K562 (cell line): Measurements from ENCODE around the gene PHF5A. TPM values are rescaled to one million over a fixed set of nuclear protein-coding genes. Genes with fewer than 3 reads are reported as not detected.

Experiments used
- BRF2 ChIP-seq: IDR thresholded peaks from 3 replicates; pipeline ENCODE4 v1.6.1; 2011; ENCODE audit warnings: borderline replicate concordance, mild to moderate bottlenecking; ENCODE audit not compliant: insufficient read length, insufficient read depth
- C11orf30 ChIP-seq: fragments of 450-650 bp; IDR thresholded peaks from 2 replicates; pipeline ENCODE4 v1.6.1; 2016; ENCODE audit warnings: low read depth, mild to moderate bottlenecking
- CEBPG ChIP-seq, 3 experiments: fragments of 200-800 bp in 1 of 3; sonication (Bioruptor generic) in 1 of 3; sonication (generic) in 1 of 3; formaldehyde crosslinking in 1 of 3; IDR thresholded peaks in 2 of 3; conservative IDR thresholded peaks in 1 of 3; 2 replicates each; pipeline versions ENCODE4 v1.6.1 to v1.8.0; 2016 to 2022; ENCODE audit warnings: missing compliant biosample characterization in 2 of 3, missing genetic modification characterization in 2 of 3, mild to moderate bottlenecking in 1 of 3, missing genetic modification reagents in 1 of 3
- ERF ChIP-seq: fragments of 450-650 bp; formaldehyde crosslinking; IDR thresholded peaks from 2 replicates; pipeline ENCODE4 v1.4.0; 2020; ENCODE audit warnings: mild to moderate bottlenecking, mixed read lengths
- FOXP4 ChIP-seq: sonication (generic); formaldehyde crosslinking; IDR thresholded peaks from 2 replicates; pipeline ENCODE4 v1.8.0; 2022; ENCODE audit warnings: mild to moderate bottlenecking, missing genetic modification reagents, borderline replicate concordance
- HLTF ChIP-seq: fragments of 450-650 bp; IDR thresholded peaks from 2 replicates; pipeline ENCODE4 v1.6.1; 2016
- NCOR1 ChIP-seq: fragments of 450-650 bp; IDR thresholded peaks from 2 replicates; pipeline ENCODE4 v1.6.1; 2016; ENCODE audit warnings: mild to moderate bottlenecking, moderate library complexity
- NELFE ChIP-seq: IDR thresholded peaks from 2 replicates; pipeline ENCODE4 v1.6.1; 2011; ENCODE audit warnings: mild to moderate bottlenecking; ENCODE audit not compliant: insufficient read depth, insufficient read length
- PBX2 ChIP-seq, 2 experiments: IDR thresholded peaks in 1 of 2; conservative IDR thresholded peaks in 1 of 2; 2 replicates each; pipeline ENCODE4 v1.6.1; 2016; ENCODE audit warnings: low read depth in 2 of 2, mild to moderate bottlenecking in 1 of 2, missing compliant biosample characterization in 1 of 2, missing genetic modification characterization in 1 of 2, moderate library complexity in 1 of 2
- RUNX1 ChIP-seq: sonication (generic); IDR thresholded peaks from 2 replicates; pipeline ENCODE4 v1.6.1; 2016; ENCODE audit warnings: antibody characterized with exemption, low read depth
- SMARCA4 ChIP-seq: fragments of 450-650 bp; IDR thresholded peaks from 2 replicates; pipeline ENCODE4 v1.6.1; 2016
- TAF7 ChIP-seq: fragments of 450-650 bp; IDR thresholded peaks from 2 replicates; pipeline ENCODE4 v1.6.1; 2016; ENCODE audit warnings: missing genetic modification characterization, missing compliant biosample characterization
- ZBTB7A ChIP-seq: IDR thresholded peaks from 2 replicates; pipeline ENCODE4 v1.6.1; 2011; ENCODE audit warnings: low read depth, mild to moderate bottlenecking, low read length, moderate library complexity, borderline replicate concordance; ENCODE audit not compliant: control insufficient read depth
- ZFX ChIP-seq: sonication (generic); formaldehyde crosslinking; IDR thresholded peaks from 2 replicates; pipeline ENCODE4 v1.8.0; 2022; ENCODE audit warnings: mild to moderate bottlenecking, missing genetic modification reagents, moderate library complexity
- ZNF224 ChIP-seq: sonication (generic); formaldehyde crosslinking; IDR thresholded peaks from 2 replicates; pipeline ENCODE4 v1.8.0; 2022; ENCODE audit warnings: mild to moderate bottlenecking, missing genetic modification reagents
- ZNF431 ChIP-seq: sonication (generic); formaldehyde crosslinking; IDR thresholded peaks from 2 replicates; pipeline ENCODE4 v1.8.0; 2022; ENCODE audit warnings: mild to moderate bottlenecking, missing genetic modification reagents
- polyA plus RNA-seq, 8 experiments: library from polyadenylated mRNA; depleted of rRNA in 4 of 8; stranded (reverse) in 5 of 8; unstranded in 3 of 8; fragments of >200 nt; fragmentation: Nextera tagmentation in 2 of 8; fragmentation: Illumina TruSeq in 1 of 8; extraction: Ambion mirVana in 2 of 8; extraction: Trizol in 1 of 8; gene quantifications; 2 replicates each; pipeline versions ENCODE4 v1.2.1 to v1.2.3, GENCODE V29; 2011 to 2014; ENCODE audit warnings: inconsistent platforms in 1 of 8, missing spikeins in 1 of 8
- total RNA-seq, 7 experiments: library from RNA; depleted of rRNA in 6 of 7; stranded (reverse); fragments of >200 nt in 6 of 7; fragmentation: Illumina TruSeq in 2 of 7; extraction: Trizol in 2 of 7; gene quantifications; 2 replicates each; pipeline versions ENCODE4 v1.2.1 to v1.2.3, GENCODE V29; 2011 to 2021; ENCODE audit warnings: low replicate concordance in 1 of 7
- TF ChIP-seq, protein P1 (sequence below): fragments of 250-450 bp; sonication (Bioruptor Pico); IDR thresholded peaks from 2 replicates; pipeline ENCODE4 v1.5.1; 2021; ENCODE audit warnings: mild to moderate bottlenecking
- TF ChIP-seq, protein P2 (sequence below): sonication (generic); formaldehyde crosslinking; IDR thresholded peaks from 2 replicates; pipeline ENCODE4 v1.8.0; 2023; ENCODE audit warnings: mild to moderate bottlenecking, missing genetic modification reagents

The PHF5A gene
- total and polyA plus RNA-seq, 9 of the 15 experiments (the other 6 are each of a cell fraction or from before 2014, with no cell fraction given) = 14.2 to 144 (median 101) TPM

DNA sequence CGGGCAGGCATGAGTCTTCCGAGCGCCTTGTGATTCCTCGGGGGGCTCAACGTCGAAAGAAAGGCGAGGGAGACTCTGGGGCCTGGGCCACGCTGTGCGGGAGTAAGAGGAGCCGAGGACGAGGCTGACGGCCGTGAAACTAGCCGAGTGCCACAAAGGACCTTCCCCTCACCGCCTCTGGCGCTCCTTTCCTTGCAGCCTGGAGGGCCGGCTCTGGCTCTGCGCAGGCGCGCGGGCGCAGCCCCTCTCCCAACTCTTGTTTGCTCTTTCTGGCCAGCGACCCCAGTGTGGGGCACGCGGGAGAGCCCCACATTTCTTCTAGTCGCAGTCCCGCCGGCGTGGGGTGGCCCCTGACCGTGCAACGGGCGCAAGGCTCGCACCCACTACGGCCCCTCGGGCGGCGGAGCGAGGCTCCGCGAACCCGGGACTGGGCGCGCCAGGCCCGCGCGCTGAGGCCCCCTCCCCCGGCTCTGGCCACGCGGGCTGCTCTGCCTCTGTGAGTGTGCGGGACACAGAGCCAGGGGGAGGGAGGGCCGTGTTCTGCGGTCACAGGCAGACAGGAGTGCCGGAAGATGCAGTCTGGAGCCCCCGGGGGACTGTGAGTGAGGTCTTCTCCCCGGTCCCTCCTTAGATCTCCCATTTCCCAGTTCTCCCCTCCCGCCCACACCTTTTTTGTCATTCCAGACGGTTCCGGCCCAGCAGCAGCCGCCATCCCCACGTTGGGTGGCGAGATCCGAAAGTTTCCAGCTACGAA, 20.9 kb downstream of the PHF5A start (continued):
- TF ChIP-seq CEBPG (CRISPR knock-in tag; IDR thresholded peaks at IDR 0.05) = no peak
- TF ChIP-seq CEBPG (tag; conservative IDR thresholded peaks at IDR 0.05 in 1 of 2, IDR thresholded peaks at IDR 0.05 in 1 of 2) = no peak
- TF ChIP-seq, protein P1, sequence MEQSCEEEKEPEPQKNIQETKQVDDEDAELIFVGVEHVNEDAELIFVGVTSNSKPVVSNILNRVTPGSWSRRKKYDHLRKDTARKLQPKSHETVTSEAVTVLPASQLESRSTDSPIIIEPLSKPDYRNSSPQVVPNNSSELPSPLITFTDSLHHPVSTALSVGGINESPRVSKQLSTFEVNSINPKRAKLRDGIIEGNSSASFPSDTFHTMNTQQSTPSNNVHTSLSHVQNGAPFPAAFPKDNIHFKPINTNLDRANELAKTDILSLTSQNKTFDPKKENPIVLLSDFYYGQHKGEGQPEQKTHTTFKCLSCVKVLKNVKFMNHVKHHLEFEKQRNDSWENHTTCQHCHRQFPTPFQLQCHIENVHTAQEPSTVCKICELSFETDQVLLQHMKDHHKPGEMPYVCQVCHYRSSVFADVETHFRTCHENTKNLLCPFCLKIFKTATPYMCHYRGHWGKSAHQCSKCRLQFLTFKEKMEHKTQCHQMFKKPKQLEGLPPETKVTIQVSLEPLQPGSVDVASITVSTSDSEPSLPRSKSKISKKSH (CRISPR knock-in tag) = no peak
- TF ChIP-seq, protein P2, sequence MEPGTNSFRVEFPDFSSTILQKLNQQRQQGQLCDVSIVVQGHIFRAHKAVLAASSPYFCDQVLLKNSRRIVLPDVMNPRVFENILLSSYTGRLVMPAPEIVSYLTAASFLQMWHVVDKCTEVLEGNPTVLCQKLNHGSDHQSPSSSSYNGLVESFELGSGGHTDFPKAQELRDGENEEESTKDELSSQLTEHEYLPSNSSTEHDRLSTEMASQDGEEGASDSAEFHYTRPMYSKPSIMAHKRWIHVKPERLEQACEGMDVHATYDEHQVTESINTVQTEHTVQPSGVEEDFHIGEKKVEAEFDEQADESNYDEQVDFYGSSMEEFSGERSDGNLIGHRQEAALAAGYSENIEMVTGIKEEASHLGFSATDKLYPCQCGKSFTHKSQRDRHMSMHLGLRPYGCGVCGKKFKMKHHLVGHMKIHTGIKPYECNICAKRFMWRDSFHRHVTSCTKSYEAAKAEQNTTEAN = no peak
- TF ChIP-seq BRF2 = no peak
- no peak for TF ChIP-seq FOXP4 (CRISPR knock-in tag)
- no peak for TF ChIP-seq ZNF431 (CRISPR knock-in tag)
- TF ChIP-seq ZFX (CRISPR knock-in tag) = peak; percentile 69
- no peak for TF ChIP-seq NCOR1
- no peak for TF ChIP-seq RUNX1
- TF ChIP-seq ERF (CRISPR knock-in tag) = no peak
- TF ChIP-seq ZNF224 (CRISPR knock-in tag) = no peak
- TF ChIP-seq C11orf30 = no peak
- TF ChIP-seq SMARCA4 = no peak; the same call in 1 of the 2 replicates
- TF ChIP-seq NELFE = no peak
- 0 out of 2 replicates have a peak, but pooled peaks have one; percentile 30 for TF ChIP-seq HLTF
- TF ChIP-seq ZBTB7A = peak; percentile 18; the same call in 1 of the 2 replicates
- no peak for TF ChIP-seq TAF7 (tag)
- no peak for TF ChIP-seq PBX2 (CRISPR knock-in tag; IDR thresholded peaks at IDR 0.05; ENCODE audit: low read depth)
- TF ChIP-seq PBX2 (tag; conservative IDR thresholded peaks at IDR 0.05; ENCODE audit: low read depth) = no peak
